H1 (cell line): ENCODE results near the gene CNN3. TPM values are rescaled to one million over a fixed set of nuclear protein-coding genes. Genes with fewer than 3 reads are reported as not detected.
A peak's percentile ranks its signal among the peaks of the same experiment; 100 is the strongest.

Experiments
- CTCF ChIA-PET: fragments of 300-600 bp; sonication (Branson Sonifier 250); formaldehyde crosslinking; loops from one replicate; lab custom pipeline; 2021; ENCODE audit not compliant: partially characterized antibody; lab: Charles Lee
- POLR2A ChIA-PET: fragments of 300-600 bp; sonication (Branson Sonifier 250); formaldehyde crosslinking; loops from one replicate; lab custom pipeline; 2021; ENCODE audit warnings: inconsistent platforms; ENCODE audit not compliant: partially characterized antibody; lab: Charles Lee
- DNase-seq, 2 experiments: peaks; one replicate each; pipeline versions ENCODE4 v3.0.0 to v3.0.0-alpha.2; 2010 to 2022; ENCODE audit warnings: low spot score in 2 of 2, low read depth in 1 of 2, mixed read lengths in 1 of 2
- FAIRE-seq: peaks from 2 replicates; lab custom pipeline; 2011; peaks lifted over from hg19 to GRCh38; lab: Jason Lieb, UNC
- H2AFZ ChIP-seq: 2 replicates; pipeline ENCODE4 v1.8.1; 2012; ENCODE audit warnings: low read length, inconsistent platforms
- H2AK5ac ChIP-seq: 2 replicates; pipeline ENCODE4 v1.6.1; 2013; ENCODE audit warnings: low read depth, low read length
- H2BK120ac ChIP-seq: replicated peaks from 2 replicates; pipeline ENCODE3; 2013; ENCODE audit warnings: low read depth, low read length, inconsistent platforms
- H2BK12ac ChIP-seq: 2 replicates; pipeline ENCODE4 v1.6.1; 2013; ENCODE audit warnings: low read depth, low read length
- H2BK15ac ChIP-seq: 2 replicates; pipeline ENCODE4 v1.6.1; 2013; ENCODE audit warnings: low read length
- H2BK20ac ChIP-seq: 2 replicates; pipeline ENCODE4 v1.6.1; 2013; ENCODE audit warnings: low read length
- H2BK5ac ChIP-seq: 2 replicates; pipeline ENCODE4 v1.6.1; 2013; ENCODE audit warnings: low read depth, low read length
- H3K14ac ChIP-seq: 2 replicates; pipeline ENCODE4 v1.6.1; 2013; ENCODE audit warnings: inconsistent platforms; ENCODE audit not compliant: insufficient read length
- H3K18ac ChIP-seq: 2 replicates; pipeline ENCODE4 v1.6.1; 2013; ENCODE audit warnings: low read length; ENCODE audit errors: extremely low read depth
- H3K23ac ChIP-seq: 2 replicates; pipeline ENCODE4 v1.6.1; 2013; ENCODE audit warnings: inconsistent platforms; ENCODE audit not compliant: insufficient read length
- H3K23me2 ChIP-seq: 2 replicates; pipeline ENCODE4 v1.6.1; 2013; ENCODE audit warnings: low read depth, low read length
- H3K27ac ChIP-seq: 2 replicates; pipeline ENCODE4 v1.6.1; 2011; ENCODE audit warnings: low read depth, low read length, inconsistent platforms
- H3K27me3 ChIP-seq, 4 experiments: replicated peaks in 1 of 4; 1 replicate in 1 of 4; 2 replicates in 3 of 4; pipeline versions ENCODE4 v1.6.1 to v1.8.1; 2011 to 2013; ENCODE audit warnings: low read length in 3 of 4, mild to moderate bottlenecking in 3 of 4, inconsistent platforms in 2 of 4, mixed read lengths in 2 of 4, moderate library complexity in 1 of 4; ENCODE audit not compliant: control insufficient read depth in 3 of 4, insufficient read depth in 3 of 4; ENCODE audit errors: extremely low read depth in 1 of 4
- H3K36me3 ChIP-seq, 4 experiments: 2 replicates each; pipeline versions ENCODE4 v1.6.1 to v1.8.1; 2011 to 2013; ENCODE audit warnings: mild to moderate bottlenecking in 4 of 4, low read length in 3 of 4, moderate library complexity in 2 of 4, control low read depth in 1 of 4, inconsistent platforms in 1 of 4; ENCODE audit not compliant: insufficient read depth in 4 of 4, control insufficient read depth in 2 of 4
- H3K4ac ChIP-seq: replicated peaks from 2 replicates; pipeline ENCODE3; 2013; ENCODE audit warnings: low read length, low read depth, mixed read lengths, inconsistent platforms; ENCODE audit not compliant: insufficient read length
- H3K4me1 ChIP-seq, 4 experiments: replicated peaks in 1 of 4; 1 replicate in 1 of 4; 2 replicates in 3 of 4; pipeline versions ENCODE4 v1.6.1 to v1.8.1; 2011 to 2013; ENCODE audit warnings: low read length in 3 of 4, inconsistent platforms in 2 of 4, mixed read lengths in 1 of 4; ENCODE audit not compliant: insufficient read depth in 4 of 4, control insufficient read depth in 3 of 4
- H3K4me2 ChIP-seq, 2 experiments: 2 replicates each; pipeline versions ENCODE4 v1.6.1 to v1.8.1; 2011 to 2013; ENCODE audit warnings: low read depth in 2 of 2, low read length in 2 of 2, control low read depth in 1 of 2, inconsistent platforms in 1 of 2, mild to moderate bottlenecking in 1 of 2; ENCODE audit not compliant: insufficient read depth in 1 of 2
- H3K4me3 ChIP-seq, 4 experiments: fragments of 200-600, 300-600 bp in 1 of 4; sonication (generic), shearing (Covaris generic), sonication (Bioruptor Twin) in 1 of 4; 2 replicates each; pipeline versions ENCODE4 v1.5.1 to v1.8.1; 2011 to 2016; ENCODE audit warnings: low read length in 4 of 4, low read depth in 3 of 4, control low read depth in 2 of 4, inconsistent platforms in 2 of 4, mild to moderate bottlenecking in 2 of 4, mixed read lengths in 1 of 4, moderate library complexity in 1 of 4; ENCODE audit not compliant: insufficient read depth in 2 of 4; ENCODE audit errors: extremely low read depth in 1 of 4
- H3K56ac ChIP-seq: replicated peaks from 2 replicates; pipeline ENCODE3; 2013; ENCODE audit warnings: low read depth, mild to moderate bottlenecking, mixed read lengths, low read length, inconsistent platforms; ENCODE audit not compliant: insufficient read length
- H3K79me1 ChIP-seq: 2 replicates; pipeline ENCODE4 v1.6.1; 2013; ENCODE audit warnings: low read depth, low read length, control low read depth
- H3K79me2 ChIP-seq, 2 experiments: 2 replicates each; pipeline versions ENCODE4 v1.6.1 to v1.8.1; 2012 to 2013; ENCODE audit warnings: low read length in 2 of 2, mild to moderate bottlenecking in 2 of 2, inconsistent platforms in 1 of 2; ENCODE audit not compliant: insufficient read depth in 2 of 2, control insufficient read depth in 1 of 2
- H3K9ac ChIP-seq, 4 experiments: replicated peaks in 1 of 4; 1 replicate in 1 of 4; 2 replicates in 3 of 4; pipeline versions ENCODE4 v1.6.1 to v1.8.1; 2011 to 2013; ENCODE audit warnings: low read depth in 3 of 4, low read length in 3 of 4, control low read depth in 2 of 4, mild to moderate bottlenecking in 2 of 4, moderate library complexity in 2 of 4, inconsistent platforms in 1 of 4; ENCODE audit errors: extremely low read depth in 1 of 4
- H3K9me3 ChIP-seq, 2 experiments: 2 replicates each; pipeline versions ENCODE4 v1.6.1 to v1.8.1; 2012 to 2013; ENCODE audit warnings: mild to moderate bottlenecking in 2 of 2, moderate library complexity in 2 of 2, control low read depth in 1 of 2, inconsistent platforms in 1 of 2, low read depth in 1 of 2, low read length in 1 of 2, mixed read lengths in 1 of 2; ENCODE audit not compliant: insufficient read depth in 2 of 2
- H4K20me1 ChIP-seq, 2 experiments: replicated peaks in 1 of 2; 2 replicates each; pipeline versions ENCODE3 to v1.8.1; 2011 to 2013; ENCODE audit warnings: inconsistent platforms in 2 of 2, low read length in 2 of 2, mild to moderate bottlenecking in 1 of 2; ENCODE audit not compliant: insufficient read depth in 2 of 2, control insufficient read depth in 1 of 2
- H4K5ac ChIP-seq: 2 replicates; pipeline ENCODE4 v1.6.1; 2013; ENCODE audit warnings: low read length, low read depth, mixed read lengths, inconsistent platforms; ENCODE audit not compliant: insufficient read length
- H4K8ac ChIP-seq: 2 replicates; pipeline ENCODE4 v1.8.0; 2013; ENCODE audit warnings: mild to moderate bottlenecking, moderate library complexity, low read length, inconsistent platforms; ENCODE audit not compliant: insufficient read depth; ENCODE audit errors: extremely low read depth
- H4K91ac ChIP-seq: replicated peaks from 2 replicates; pipeline ENCODE3; 2013; ENCODE audit warnings: low read length, mixed read lengths, inconsistent platforms; ENCODE audit not compliant: insufficient read length
- ASH2L ChIP-seq: fragments of 200-600, 300-600 bp; sonication (generic); IDR thresholded peaks from one replicate; pipeline ENCODE4 v1.7.1; 2017; ENCODE audit warnings: low read length
- BACH1 ChIP-seq: IDR thresholded peaks from 2 replicates; pipeline ENCODE4 v1.6.1; 2012; ENCODE audit warnings: low read length, improper control_type of control experiment
- CREB1 ChIP-seq: IDR thresholded peaks from 2 replicates; pipeline ENCODE4 v1.6.1; 2012; ENCODE audit warnings: inconsistent platforms
- FOSL1 ChIP-seq: IDR thresholded peaks from 2 replicates; pipeline ENCODE4 v1.6.1; 2011; ENCODE audit warnings: mild to moderate bottlenecking, low read depth, low read length, moderate library complexity; ENCODE audit not compliant: insufficient read depth
- HDAC2 ChIP-seq, 2 experiments: fragments of 300-600 bp in 1 of 2; sonication (generic) in 1 of 2; IDR thresholded peaks; 2 replicates each; pipeline ENCODE4 v1.6.1; 2011 to 2012; ENCODE audit warnings: low read depth in 2 of 2, low read length in 2 of 2, mild to moderate bottlenecking in 2 of 2, moderate library complexity in 2 of 2, borderline replicate concordance in 1 of 2, inconsistent platforms in 1 of 2
- MAFK ChIP-seq: IDR thresholded peaks from 2 replicates; pipeline ENCODE4 v1.6.1; 2012; ENCODE audit warnings: low read depth, mild to moderate bottlenecking, improper control_type of control experiment, low read length
- TBP ChIP-seq: IDR thresholded peaks from 2 replicates; pipeline ENCODE4 v1.6.1; 2011; ENCODE audit warnings: low read depth, low read length, improper control_type of control experiment
- WGBS, 2 experiments: shearing (Covaris generic) in 1 of 2; methylation state at CpG; one replicate each; pipeline versions ENCODE4 v1.1.6 to v1.1.7; 2013 to 2015; ENCODE audit warnings: low lambda C conversion rate in 2 of 2, mixed read lengths in 2 of 2, inconsistent platforms in 1 of 2, low coverage in 1 of 2, missing lambda C conversion rate in 1 of 2; ENCODE audit not compliant: insufficient replicate concordance in 2 of 2, insufficient coverage in 1 of 2, insufficient read length in 1 of 2; ENCODE audit errors: extremely low coverage in 1 of 2, missing lambda C conversion rate in 1 of 2; 5-methylcytosine and 5-hydroxymethylcytosine counted together
- polyA plus RNA-seq, 7 experiments: library from polyadenylated mRNA; depleted of rRNA in 3 of 7; stranded (reverse) in 5 of 7; unstranded in 2 of 7; fragments of >200 nt in 5 of 7; fragments of 200-250 nt in 2 of 7; gene quantifications; 1 replicate in 5 of 7; 2 replicates in 1 of 7; 4 replicates in 1 of 7; pipeline versions ENCODE4 v1.2.1 to v1.2.3, GENCODE V29; 2011 to 2013; ENCODE audit warnings: missing spikeins in 2 of 7, mixed read lengths in 2 of 7
- total RNA-seq: library from RNA; stranded (reverse); fragmentation: NEBNext Ultra II Directional; extraction: Animal tissue kit (Norgen Biotek cat#: 25700); gene quantifications from 2 replicates; pipeline ENCODE4 v1.2.1, GENCODE V29; 2021
- TF ChIP-seq, protein P1 (sequence below), 3 experiments: IDR thresholded peaks; 1 replicate in 2 of 3; 2 replicates in 1 of 3; pipeline versions ENCODE4 v1.5.1 to v1.6.1; 2011; ENCODE audit warnings: low read length in 3 of 3, mild to moderate bottlenecking in 3 of 3, inconsistent platforms in 2 of 3, low read depth in 1 of 3, moderate library complexity in 1 of 3; ENCODE audit not compliant: insufficient read depth in 1 of 3; ENCODE audit errors: control extremely low read depth in 1 of 3

The CNN3 gene
- total and polyA plus RNA-seq, 2 of the 8 experiments (the other 6 are each of a cell fraction or from before 2014, with no cell fraction given), result 134 to 266 TPM

GRCh38 chr1:94892604-94893254 lies 34.2 kb downstream of the CNN3 start:
- H4K20me1 ChIP-seq, result peaks cover 0 to 7% of the 10 kb centered on the region in 2 experiments
- no peak overlapping the region for H2BK5ac ChIP-seq
- 78% methylated on average over 4 of the region's 4 CpGs; no CpG with 5 or more reads in 1 of the 2 experiments for WGBS, 2 experiments
- DNase-seq (peak in 1 of 2 experiments; percentile 41), FAIRE-seq (no peak)
- H2AK5ac ChIP-seq, result no peak overlapping the region
- H2BK12ac ChIP-seq, result no peak overlapping the region
- H4K91ac ChIP-seq, result no peak overlapping the region
- H3K4me3 ChIP-seq, result no peak overlapping the region
- ChIA-PET CTCF (interaction anchor here (0.8 to 2.6 kb wide), 6 partner anchors 30 to 191 kb away, joined by 3 to 11 read pairs (median 4); partner anchors contain the start of gene CNN3), POLR2A (interaction anchor here (1.1 to 1.7 kb wide), 6 partner anchors 9 to 34 kb away, joined by 3 to 6 read pairs (median 4); partner anchors contain the start of gene CNN3)
- H4K5ac ChIP-seq, result no peak overlapping the region
- H3K9me3 ChIP-seq, result no peaks in the 10 kb centered on the region
- no peaks in the 10 kb centered on the region; the same call in 1 of the 2 replicates for H3K23me2 ChIP-seq
- H2BK120ac ChIP-seq, result no peak overlapping the region
- H2BK15ac ChIP-seq, result no peak overlapping the region
- no peaks in the 10 kb centered on the region for H3K79me1 ChIP-seq
- no peak overlapping the region for H3K4me2 ChIP-seq
- H3K79me2 ChIP-seq, result no peaks in the 10 kb centered on the region
- no peak overlapping the region for H3K9ac ChIP-seq
- peaks cover 0 to 11% (median 9%) of the 10 kb centered on the region in 4 experiments; a peak in 5 of 7 replicates for H3K4me1 ChIP-seq
- H3K36me3 ChIP-seq, result peaks cover 5 to 33% (median 21%) of the 10 kb centered on the region in 4 experiments
- no peak overlapping the region for H3K4ac ChIP-seq
- H3K14ac ChIP-seq, result no peak overlapping the region
- H3K56ac ChIP-seq, result no peak overlapping the region
- no peak overlapping the region for H2AFZ ChIP-seq
- no peak overlapping the region for H2BK20ac ChIP-seq
- no peak overlapping the region for H4K8ac ChIP-seq
- no peak overlapping the region for H3K23ac ChIP-seq
- no peak overlapping the region for H3K18ac ChIP-seq
- no peak overlapping the region for H3K27ac ChIP-seq
- no peaks in the 10 kb centered on the region for H3K27me3 ChIP-seq
- no peak for TF ChIP-seq ASH2L
- TF ChIP-seq MAFK, result no peak
- TF ChIP-seq FOSL1, result no peak
- TF ChIP-seq TBP, result no peak
- no peak for TF ChIP-seq HDAC2 (IDR thresholded peaks at IDR 0.05; ENCODE audit: borderline replicate concordance in 1 of 2, low read depth in 2 of 2, low read length in 2 of 2)
- no peak for TF ChIP-seq BACH1
- TF ChIP-seq, protein P1, sequence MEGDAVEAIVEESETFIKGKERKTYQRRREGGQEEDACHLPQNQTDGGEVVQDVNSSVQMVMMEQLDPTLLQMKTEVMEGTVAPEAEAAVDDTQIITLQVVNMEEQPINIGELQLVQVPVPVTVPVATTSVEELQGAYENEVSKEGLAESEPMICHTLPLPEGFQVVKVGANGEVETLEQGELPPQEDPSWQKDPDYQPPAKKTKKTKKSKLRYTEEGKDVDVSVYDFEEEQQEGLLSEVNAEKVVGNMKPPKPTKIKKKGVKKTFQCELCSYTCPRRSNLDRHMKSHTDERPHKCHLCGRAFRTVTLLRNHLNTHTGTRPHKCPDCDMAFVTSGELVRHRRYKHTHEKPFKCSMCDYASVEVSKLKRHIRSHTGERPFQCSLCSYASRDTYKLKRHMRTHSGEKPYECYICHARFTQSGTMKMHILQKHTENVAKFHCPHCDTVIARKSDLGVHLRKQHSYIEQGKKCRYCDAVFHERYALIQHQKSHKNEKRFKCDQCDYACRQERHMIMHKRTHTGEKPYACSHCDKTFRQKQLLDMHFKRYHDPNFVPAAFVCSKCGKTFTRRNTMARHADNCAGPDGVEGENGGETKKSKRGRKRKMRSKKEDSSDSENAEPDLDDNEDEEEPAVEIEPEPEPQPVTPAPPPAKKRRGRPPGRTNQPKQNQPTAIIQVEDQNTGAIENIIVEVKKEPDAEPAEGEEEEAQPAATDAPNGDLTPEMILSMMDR (IDR thresholded peaks at IDR 0.05; ENCODE audit: control extremely low read depth in 1 of 3, insufficient read depth in 1 of 3, low read depth in 1 of 3, low read length in 3 of 3), result no peak
- TF ChIP-seq CREB1, result no peak
